Uterus (tissue), 2 donors: Measurements from ENCODE around the gene COL26A1.

Experiments used
- POLR2A ChIP-seq, 2 donors: fragments of 450-650 bp; IDR thresholded peaks; one replicate each; pipeline ENCODE4 v1.6.1; 2016; ENCODE audit warnings: antibody characterized with exemption in 2 of 2, mild to moderate bottlenecking in 1 of 2, moderate library complexity in 1 of 2
- TF ChIP-seq, protein P1 (sequence below), 4 experiments: fragments of 200-600 bp in 2 of 4; fragments of 450-650 bp in 2 of 4; sonication (generic) in 2 of 4; IDR thresholded peaks; one replicate each; pipeline ENCODE4 v1.5.1; 2016 to 2019; ENCODE audit warnings: antibody characterized with exemption in 4 of 4, mild to moderate bottlenecking in 2 of 4, moderate library complexity in 1 of 4

DNA sequence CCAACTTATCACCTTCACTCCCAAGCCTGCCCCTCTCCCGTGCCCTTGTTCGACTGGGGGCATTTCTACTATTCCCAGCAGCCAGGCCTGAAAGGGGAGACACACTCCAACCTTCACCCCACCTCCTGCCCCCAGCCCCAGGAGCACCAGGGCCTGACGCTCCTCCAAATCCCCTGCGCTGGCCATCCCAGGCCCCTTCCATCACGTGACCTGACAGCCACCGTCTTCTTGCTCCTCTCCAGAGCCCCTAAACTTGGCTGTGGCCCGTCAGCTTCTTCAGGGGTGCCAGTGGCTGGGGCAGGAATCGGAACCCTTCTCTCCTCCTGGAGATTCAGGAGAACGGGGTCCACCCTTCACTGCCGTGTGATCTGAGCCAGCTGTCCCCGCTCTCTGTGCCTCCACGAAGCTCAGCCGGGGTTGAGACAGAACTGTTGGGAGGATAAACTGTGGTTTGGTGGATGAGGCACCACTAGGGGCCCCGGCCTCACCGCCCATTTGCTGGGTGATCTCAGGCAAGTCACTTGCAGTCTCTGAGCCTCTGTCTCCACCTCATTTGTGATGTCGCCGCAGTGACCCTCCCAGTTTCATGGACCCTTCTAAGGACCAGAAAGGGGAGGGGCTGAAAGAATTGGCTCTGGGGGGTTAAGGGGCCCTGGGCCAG is 175.4 kb downstream of the COL26A1 start:
- TF ChIP-seq, protein P1, sequence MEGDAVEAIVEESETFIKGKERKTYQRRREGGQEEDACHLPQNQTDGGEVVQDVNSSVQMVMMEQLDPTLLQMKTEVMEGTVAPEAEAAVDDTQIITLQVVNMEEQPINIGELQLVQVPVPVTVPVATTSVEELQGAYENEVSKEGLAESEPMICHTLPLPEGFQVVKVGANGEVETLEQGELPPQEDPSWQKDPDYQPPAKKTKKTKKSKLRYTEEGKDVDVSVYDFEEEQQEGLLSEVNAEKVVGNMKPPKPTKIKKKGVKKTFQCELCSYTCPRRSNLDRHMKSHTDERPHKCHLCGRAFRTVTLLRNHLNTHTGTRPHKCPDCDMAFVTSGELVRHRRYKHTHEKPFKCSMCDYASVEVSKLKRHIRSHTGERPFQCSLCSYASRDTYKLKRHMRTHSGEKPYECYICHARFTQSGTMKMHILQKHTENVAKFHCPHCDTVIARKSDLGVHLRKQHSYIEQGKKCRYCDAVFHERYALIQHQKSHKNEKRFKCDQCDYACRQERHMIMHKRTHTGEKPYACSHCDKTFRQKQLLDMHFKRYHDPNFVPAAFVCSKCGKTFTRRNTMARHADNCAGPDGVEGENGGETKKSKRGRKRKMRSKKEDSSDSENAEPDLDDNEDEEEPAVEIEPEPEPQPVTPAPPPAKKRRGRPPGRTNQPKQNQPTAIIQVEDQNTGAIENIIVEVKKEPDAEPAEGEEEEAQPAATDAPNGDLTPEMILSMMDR (IDR thresholded peaks at IDR 0.05) = no peak
- no peak for TF ChIP-seq POLR2A (IDR thresholded peaks at IDR 0.05)
